ENCODE measurements around the gene SMARCD1.
"Not testable (repeated sequence)": the region's sequence is repeated elsewhere in the genome, so short reads cannot be mapped to it uniquely, and the experiment has no call there.

SMARCD1 gene

DNA sequence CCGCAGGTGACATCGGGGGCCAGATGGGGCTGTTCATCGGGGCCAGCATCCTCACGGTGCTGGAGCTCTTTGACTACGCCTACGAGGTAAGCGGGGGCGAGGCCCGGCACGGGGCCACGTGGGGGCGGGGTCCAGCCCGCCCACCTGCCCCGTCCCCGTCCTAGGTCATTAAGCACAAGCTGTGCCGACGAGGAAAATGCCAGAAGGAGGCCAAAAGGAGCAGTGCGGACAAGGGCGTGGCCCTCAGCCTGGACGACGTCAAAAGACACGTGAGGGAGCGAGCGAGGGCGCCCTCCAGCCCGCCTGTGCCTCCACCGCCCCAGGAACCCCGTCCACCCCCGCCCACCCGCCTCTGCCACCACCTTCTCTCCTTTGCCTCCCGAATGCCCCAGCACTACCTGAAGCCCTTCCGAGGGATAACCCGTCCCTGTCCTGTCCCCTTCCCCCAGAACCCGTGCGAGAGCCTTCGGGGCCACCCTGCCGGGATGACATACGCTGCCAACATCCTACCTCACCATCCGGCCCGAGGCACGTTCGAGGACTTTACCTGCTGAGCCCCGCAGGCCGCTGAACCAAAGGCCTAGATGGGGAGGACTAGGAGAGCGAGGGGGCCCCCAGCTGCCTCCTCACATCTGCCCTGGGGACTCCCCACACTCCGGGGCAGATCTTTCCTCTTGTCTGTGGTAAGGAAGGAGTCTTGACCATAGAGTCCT lies 3.9 kb upstream of the SMARCD1 start:
- DNase-seq: no peak

DNA sequence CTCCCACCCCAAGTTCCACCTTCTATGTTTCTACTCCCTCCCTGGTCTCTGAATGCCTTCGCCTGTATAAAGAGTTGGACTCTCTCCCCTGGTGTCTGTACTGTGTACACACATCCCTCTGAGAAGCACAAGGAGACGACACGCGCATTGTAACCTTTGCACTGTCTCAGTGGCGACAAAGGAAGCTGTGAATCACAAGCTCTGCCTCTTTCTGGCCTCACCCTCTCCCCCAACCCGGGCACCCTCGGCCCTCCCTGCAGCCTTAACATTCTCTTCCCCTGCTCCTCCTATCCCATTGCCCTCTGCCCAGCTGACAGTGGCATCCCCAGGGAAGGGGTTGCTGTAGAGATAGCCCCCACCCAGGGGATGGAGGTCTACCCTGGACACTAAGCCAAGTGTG lies 2.5 kb upstream of the SMARCD1 start:
- DNase-seq: no peak

- no peak for DNase-seq
Observed at GRCh38 chr12:50083301-50083700, 1.8 kb upstream of the SMARCD1 start.

DNA sequence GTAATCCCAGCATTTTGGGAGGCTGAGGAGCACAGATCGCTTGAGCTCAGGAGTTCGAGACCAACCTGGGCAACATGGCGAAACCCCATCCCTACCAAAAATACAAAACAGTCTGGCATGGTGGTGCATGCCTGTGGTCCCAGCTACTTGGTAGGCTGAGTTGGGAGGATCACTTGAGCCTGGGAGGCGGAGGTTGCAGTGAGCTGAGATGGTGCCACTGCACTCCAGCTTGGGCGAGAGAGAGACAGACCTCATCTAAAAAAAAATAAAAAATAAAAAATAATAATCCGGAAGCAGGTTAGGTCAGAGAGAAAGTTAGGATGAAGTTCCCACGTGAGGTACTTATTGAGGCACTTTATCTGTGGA lies 750 bp upstream of the SMARCD1 start:
- not testable (repeated sequence) for DNase-seq

GRCh38 chr12:50085615-50086072 lies 502 bp downstream of the SMARCD1 start:
- no peak for DNase-seq

DNA sequence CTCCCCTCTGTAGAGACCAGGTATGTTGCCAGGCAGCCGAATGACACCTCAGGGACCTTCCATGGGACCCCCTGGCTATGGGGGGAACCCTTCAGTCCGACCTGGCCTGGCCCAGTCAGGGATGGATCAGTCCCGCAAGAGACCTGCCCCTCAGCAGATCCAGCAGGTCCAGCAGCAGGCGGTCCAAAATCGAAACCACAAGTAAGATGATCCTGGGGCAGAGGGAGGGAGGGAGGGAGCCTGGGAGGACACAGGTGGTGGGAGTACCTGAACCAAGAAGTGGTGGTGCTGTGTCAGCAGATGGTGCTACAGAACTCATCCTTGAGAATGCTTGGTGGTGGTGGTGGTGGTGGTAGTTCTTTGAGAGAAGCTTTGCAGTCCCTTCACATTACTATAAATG lies 1.0 kb downstream of the SMARCD1 start:
- no peak for DNase-seq

- DNase-seq: no peak
Observed at GRCh38 chr12:50087151-50087550, 2.0 kb downstream of the SMARCD1 start.

DNA sequence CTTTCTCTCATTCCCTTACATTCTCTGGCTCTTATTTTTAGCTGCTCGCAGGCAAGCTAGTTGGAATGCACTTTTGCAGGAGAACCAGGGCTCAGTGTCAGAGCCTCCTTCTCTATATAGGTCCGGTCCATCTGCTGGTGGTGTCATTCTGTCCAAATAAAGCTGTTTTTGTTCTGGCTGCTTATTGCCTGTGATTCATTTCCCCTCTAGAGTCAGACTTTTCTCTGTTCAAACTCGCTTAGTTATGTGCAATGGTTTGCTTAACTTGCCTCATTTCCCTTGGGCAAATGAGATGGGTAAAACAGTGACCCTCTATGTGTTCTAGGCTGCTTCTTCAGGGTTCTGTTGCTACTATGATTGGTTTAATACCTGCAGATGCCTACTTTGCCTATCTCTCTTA lies 2.9 kb downstream of the SMARCD1 start:
- DNase-seq: peak; percentile 59

DNA sequence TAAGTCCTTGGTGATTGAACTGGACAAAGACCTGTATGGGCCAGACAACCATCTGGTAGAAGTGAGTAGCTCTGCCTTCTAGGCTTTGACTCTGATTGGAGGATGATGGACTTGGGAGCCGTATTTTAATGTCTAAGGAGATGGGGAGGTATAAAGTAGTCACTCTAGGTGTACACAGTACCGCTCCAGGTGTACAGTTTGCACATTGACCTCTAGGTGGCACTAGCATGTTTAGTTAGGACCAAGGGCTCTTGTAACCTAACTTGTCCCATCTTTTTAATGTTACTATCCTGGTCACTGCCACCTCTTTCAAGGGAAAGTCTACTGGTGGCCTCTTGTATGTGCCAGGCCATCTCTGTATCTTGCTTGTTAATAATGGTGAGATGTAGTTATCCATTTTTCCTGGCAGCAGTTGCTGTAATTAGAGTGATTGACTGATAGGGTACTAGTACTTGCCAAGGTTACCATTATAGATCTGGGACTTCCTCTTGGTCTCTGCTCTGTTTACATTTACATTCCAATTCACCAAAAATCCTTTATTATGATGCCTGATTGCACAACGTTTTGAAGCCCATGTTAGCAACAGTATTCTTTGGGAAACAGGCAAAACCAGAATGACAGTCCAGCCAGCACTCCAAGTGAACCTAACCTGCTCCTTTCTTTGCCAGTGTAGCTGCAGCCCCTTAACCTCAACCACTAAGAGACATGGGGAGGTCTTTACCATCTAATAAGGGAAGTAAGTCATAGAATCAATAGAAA lies 3.6 kb downstream of the SMARCD1 start:
- DNase-seq: peak; percentile 45

GRCh38 chr12:50089730-50090129 lies 4.6 kb downstream of the SMARCD1 start:
- no peak for DNase-seq

DNA sequence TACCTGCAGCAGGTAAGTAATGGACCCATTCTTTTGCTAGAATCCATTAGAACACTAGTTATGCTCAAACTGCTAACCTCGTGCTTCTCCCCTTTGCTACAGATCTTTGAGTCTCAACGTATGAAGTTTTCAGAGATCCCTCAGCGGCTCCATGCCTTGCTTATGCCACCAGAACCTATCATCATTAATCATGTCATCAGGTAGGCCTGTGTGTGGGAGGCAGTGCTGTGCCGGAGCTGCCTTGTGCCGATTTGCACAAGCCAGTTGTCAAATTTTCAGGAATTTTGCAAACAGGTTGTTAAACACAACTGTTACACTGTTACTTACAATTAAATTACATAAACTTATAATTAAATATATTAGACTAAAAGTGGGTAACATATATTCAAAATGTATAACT lies 5.2 kb downstream of the SMARCD1 start:
- no peak for DNase-seq

DNA sequence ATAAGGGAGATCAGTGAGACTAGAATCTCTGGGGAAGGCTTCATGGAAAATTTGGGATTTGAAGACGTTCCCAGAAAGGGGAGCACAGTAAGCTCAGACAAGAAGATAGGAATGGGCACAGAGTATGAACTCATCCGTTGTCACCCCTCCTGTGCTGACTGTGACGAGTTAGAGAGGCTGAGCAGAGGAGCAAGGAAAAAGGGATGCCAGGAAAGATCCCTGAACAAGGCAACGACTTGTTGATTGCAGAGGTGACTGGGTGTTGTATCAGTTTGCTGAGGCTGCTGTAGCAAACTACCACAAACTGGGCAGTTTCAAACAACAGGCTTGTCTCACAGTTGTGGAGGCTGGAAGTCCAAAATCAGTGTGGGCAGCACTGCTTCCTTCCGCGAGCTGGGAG lies 12.8 kb downstream of the SMARCD1 start:
- DNase-seq: no peak

GRCh38 chr12:50099302-50100008 lies 14.3 kb downstream of the SMARCD1 start:
- DNase-seq: no peak

GRCh38 chr12:50100561-50100960 lies 15.4 kb downstream of the SMARCD1 start:
- no peak for DNase-seq

DNA sequence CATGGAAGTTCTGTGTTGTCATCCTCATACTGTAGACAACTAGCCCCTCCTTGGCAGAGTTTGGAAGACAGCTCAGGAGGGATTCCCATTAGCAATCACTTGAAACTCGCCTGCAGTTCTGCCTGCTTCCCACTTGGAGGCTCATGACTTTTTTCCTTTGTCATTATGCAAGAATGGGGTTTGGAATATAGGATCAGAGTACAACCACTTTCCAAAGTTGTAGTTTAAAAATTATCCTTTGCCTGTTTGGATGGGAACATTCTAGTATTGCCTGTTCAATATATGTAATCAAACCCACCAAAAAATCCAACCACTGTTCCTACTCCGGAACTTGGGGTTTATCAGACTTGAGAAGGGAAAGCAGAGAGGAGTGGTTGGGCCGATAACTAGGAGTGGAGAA lies 16.5 kb downstream of the SMARCD1 start:
- peak; percentile 55 for DNase-seq

DNA sequence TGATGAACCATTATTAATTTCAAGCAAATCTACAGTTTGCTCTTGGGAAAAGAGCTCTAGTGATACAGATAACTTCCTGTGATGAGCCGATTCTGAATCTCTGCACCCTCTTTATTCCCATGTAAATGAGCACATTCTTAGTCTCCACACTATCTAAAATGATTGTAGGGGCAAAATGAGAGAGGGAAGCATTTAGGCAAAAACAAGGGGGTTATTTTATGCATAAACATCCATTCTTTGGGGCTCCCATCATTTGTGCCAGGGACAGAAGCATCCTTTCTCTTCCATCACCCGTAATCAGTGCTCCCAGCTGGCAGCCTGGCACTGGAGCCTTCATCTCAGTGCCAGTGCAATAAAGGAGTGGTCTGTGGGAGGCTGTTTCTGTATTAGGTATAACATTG lies 17.0 kb downstream of the SMARCD1 start:
- DNase-seq: no peak

- no peak for DNase-seq
Observed at GRCh38 chr12:50102646-50103309, 17.6 kb downstream of the SMARCD1 start.

GRCh38 chr12:50103351-50103750 lies 18.2 kb downstream of the SMARCD1 start:
- DNase-seq: no peak

DNA sequence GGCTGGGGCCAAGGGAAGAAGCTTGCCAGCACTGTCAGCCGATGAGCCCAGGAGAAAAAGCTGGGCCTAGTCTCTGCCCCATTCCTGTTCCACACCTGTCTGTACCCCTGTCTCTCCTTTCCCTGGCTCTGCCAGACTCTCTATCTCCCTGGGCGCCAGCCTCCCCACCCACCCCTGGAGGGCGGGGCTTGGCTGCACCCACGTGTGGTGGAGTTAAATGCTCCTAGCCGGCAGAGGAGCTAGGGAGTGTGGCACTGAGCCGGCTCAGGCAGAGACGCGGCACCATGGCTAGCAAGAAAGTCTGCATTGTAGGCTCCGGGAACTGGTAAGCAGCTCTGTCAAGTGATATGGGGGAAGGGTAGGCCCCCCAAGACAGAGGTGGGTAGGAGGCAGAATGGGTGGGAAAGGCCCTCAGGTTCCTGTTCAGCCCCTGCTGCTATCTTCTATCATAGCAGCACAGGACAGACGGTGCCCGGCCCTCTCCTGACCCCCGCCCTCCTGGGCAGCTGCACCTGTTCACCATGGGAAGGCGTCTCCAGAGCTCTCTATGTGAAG lies 18.7 kb downstream of the SMARCD1 start, which contains the start of gene GPD1:
TSS of gene GPD1 (plus strand) at position 242 of the 555 bp plus-strand sequence. CDS start at position 285, 43 bp downstream.
- peak; percentile 9 for DNase-seq

GRCh38 chr12:50104417-50105366 lies 19.6 kb downstream of the SMARCD1 start:
- DNase-seq: no peak

DNA sequence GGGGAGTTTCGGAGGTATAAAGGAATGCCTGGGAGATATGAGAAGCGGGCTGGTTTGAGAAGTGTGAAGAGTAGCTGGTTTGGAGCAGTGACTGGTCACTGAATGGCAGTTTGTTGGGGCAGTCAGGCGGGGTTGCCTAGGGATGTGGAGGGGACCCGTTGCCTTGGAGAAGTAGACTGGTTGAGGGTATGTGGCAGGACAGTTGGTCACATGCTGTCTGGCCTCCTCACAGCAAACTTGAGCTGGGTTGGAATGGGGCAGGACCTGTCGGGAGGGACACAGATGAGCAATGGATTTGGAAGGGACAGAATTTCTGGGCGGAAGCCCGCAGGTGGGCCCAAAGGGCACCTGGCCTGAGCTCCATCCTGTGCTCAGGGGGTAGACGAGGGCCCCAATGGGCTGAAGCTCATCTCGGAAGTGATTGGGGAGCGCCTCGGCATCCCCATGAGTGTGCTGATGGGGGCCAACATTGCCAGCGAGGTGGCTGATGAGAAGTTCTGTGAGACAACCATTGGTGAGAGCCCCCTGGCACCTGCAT lies 20.8 kb downstream of the SMARCD1 start:
- DNase-seq: no peak

Measured in fibroblast of upper back skin (primary cell).